Activated T-cell treated with anti-CD3 and anti-CD28 coated beads, Interleukin-2, amount 50 U/mL, for 4 hours (primary cell): ENCODE measurements around the gene HELZ. TPM values are rescaled to one million over a fixed set of nuclear protein-coding genes. Genes with fewer than 3 reads are reported as not detected.
"Not testable (repeated sequence)": the region's sequence is repeated elsewhere in the genome, so short reads cannot be mapped to it uniquely, and the experiment has no call there.

Experiments
- ATAC-seq, 2 donors: fragments of 200-7000 bp; cut with Tn5 transposase; one replicate each; pipeline ENCODE4 v1.10.0; 2021
- DNase-seq: peaks from one replicate; pipeline ENCODE4 v3.0.0-alpha.2; 2020
- H3K27me3 Mint-ChIP-seq: one replicate; pipeline ENCODE4 v1.8.0; 2021; ENCODE audit warnings: low read depth, mixed read lengths
- H3K36me3 Mint-ChIP-seq: one replicate; pipeline ENCODE4 v1.8.0; 2022; ENCODE audit warnings: mixed read lengths; ENCODE audit not compliant: insufficient read depth
- H3K4me1 Mint-ChIP-seq: one replicate; pipeline ENCODE4 v1.8.0; 2021; ENCODE audit warnings: low read depth, mixed read lengths
- H3K4me3 Mint-ChIP-seq: one replicate; pipeline ENCODE4 v1.8.0; 2021; ENCODE audit warnings: mild to moderate bottlenecking, moderate library complexity, mixed read lengths
- H3K9me3 Mint-ChIP-seq: one replicate; pipeline ENCODE4 v1.8.0; 2021; ENCODE audit warnings: mixed read lengths
- total RNA-seq, 3 donors: library from RNA; stranded (reverse); gene quantifications; one replicate each; pipeline ENCODE4 v1.2.1, GENCODE V29; 2021

The HELZ gene
- total RNA-seq, 3 donors from 2014 or later = 41.1 to 47.2 (median 46.6) TPM

- no peak overlapping the region for H3K4me3 Mint-ChIP-seq
- no peak for ATAC-seq
- no peaks in the 10 kb centered on the region for H3K36me3 Mint-ChIP-seq
- H3K9me3 Mint-ChIP-seq = no peaks in the 10 kb centered on the region
- DNase-seq = no peak
- no peaks in the 10 kb centered on the region for H3K27me3 Mint-ChIP-seq
- H3K4me1 Mint-ChIP-seq = peaks cover 17% of the 10 kb centered on the region
Measured at GRCh38 chr17:67253384-67253783, 8.4 kb upstream of the HELZ start.

GRCh38 chr17:67251586-67251985 is 6.6 kb upstream of the HELZ start:
- not testable (repeated sequence) for H3K4me3 Mint-ChIP-seq, H3K27me3 Mint-ChIP-seq, H3K9me3 Mint-ChIP-seq, ATAC-seq, H3K36me3 Mint-ChIP-seq, DNase-seq
- H3K4me1 Mint-ChIP-seq = peaks cover 17% of the 10 kb centered on the region

GRCh38 chr17:67248291-67248690 is 3.3 kb upstream of the HELZ start:
- no peaks in the 10 kb centered on the region for H3K36me3 Mint-ChIP-seq
- peaks cover 24% of the 10 kb centered on the region for H3K4me1 Mint-ChIP-seq
- ATAC-seq = no peak

GRCh38 chr17:67247416-67247900 is 2.5 kb upstream of the HELZ start:
- H3K27me3 Mint-ChIP-seq = no peaks in the 10 kb centered on the region
- no peaks in the 10 kb centered on the region for H3K9me3 Mint-ChIP-seq
- H3K36me3 Mint-ChIP-seq = no peaks in the 10 kb centered on the region
- peaks cover 31% of the 10 kb centered on the region for H3K4me1 Mint-ChIP-seq
- ATAC-seq = no peak
- DNase-seq = no peak
- H3K4me3 Mint-ChIP-seq = peak overlapping the region; percentile 80

More at GRCh38 chr17:67248291-67248690, 3.3 kb upstream of the HELZ start:
- no peaks in the 10 kb centered on the region for H3K9me3 Mint-ChIP-seq
- H3K4me3 Mint-ChIP-seq = no peak overlapping the region
- no peaks in the 10 kb centered on the region for H3K27me3 Mint-ChIP-seq
- no peak for DNase-seq

- DNase-seq = peak; percentile 25
- peak in 1 of 2 donors; percentile 26 for ATAC-seq
- peaks cover 33% of the 10 kb centered on the region for H3K4me1 Mint-ChIP-seq
Measured at GRCh38 chr17:67246653-67247415, 1.8 kb upstream of the HELZ start.

GRCh38 chr17:67246403-67246652 is 1.3 kb upstream of the HELZ start:
- Mint-ChIP-seq H3K36me3 (peaks cover 6% of the 10 kb centered on the region), H3K4me3 (peak overlapping the region; percentile 80), H3K4me1 (peaks cover 39% of the 10 kb centered on the region), H3K9me3 (no peaks in the 10 kb centered on the region), H3K27me3 (no peaks in the 10 kb centered on the region)
- DNase-seq = no peak
- no peak for ATAC-seq

More at GRCh38 chr17:67246653-67247415, 1.8 kb upstream of the HELZ start:
- Mint-ChIP-seq H3K4me3 (peak overlapping the region; percentile 80), H3K27me3 (no peaks in the 10 kb centered on the region), H3K9me3 (no peaks in the 10 kb centered on the region), H3K36me3 (peaks cover 3% of the 10 kb centered on the region)

- Mint-ChIP-seq H3K27me3 (no peaks in the 10 kb centered on the region), H3K36me3 (peaks cover 8% of the 10 kb centered on the region), H3K9me3 (no peaks in the 10 kb centered on the region), H3K4me3 (peak overlapping the region; percentile 82), H3K4me1 (peaks cover 43% of the 10 kb centered on the region)
- peak; percentile 24 for DNase-seq
- peak; percentile 48 to 61 for ATAC-seq
Measured at GRCh38 chr17:67245694-67246402, 852 bp upstream of the HELZ start.

GRCh38 chr17:67244431-67245072 is 444 bp downstream of the HELZ start:
- Mint-ChIP-seq H3K27me3 (no peaks in the 10 kb centered on the region), H3K36me3 (peaks cover 13% of the 10 kb centered on the region), H3K4me3 (peak overlapping the region; percentile 91), H3K9me3 (no peaks in the 10 kb centered on the region), H3K4me1 (peaks cover 56% of the 10 kb centered on the region)
- ATAC-seq (peak; percentile 40 to 56), DNase-seq (no peak)

GRCh38 chr17:67243284-67243683 is 1.7 kb downstream of the HELZ start:
- H3K27me3 Mint-ChIP-seq = no peaks in the 10 kb centered on the region
- peaks cover 62% of the 10 kb centered on the region for H3K4me1 Mint-ChIP-seq
- no peaks in the 10 kb centered on the region for H3K9me3 Mint-ChIP-seq
- H3K4me3 Mint-ChIP-seq = peak overlapping the region; percentile 91
- no peak for DNase-seq
- no peak for ATAC-seq
- H3K36me3 Mint-ChIP-seq = peaks cover 20% of the 10 kb centered on the region

GRCh38 chr17:67241719-67242341 is 3.2 kb downstream of the HELZ start:
- DNase-seq = no peak
- Mint-ChIP-seq H3K4me3 (no peak overlapping the region), H3K27me3 (no peaks in the 10 kb centered on the region), H3K4me1 (peaks cover 54% of the 10 kb centered on the region), H3K9me3 (no peaks in the 10 kb centered on the region), H3K36me3 (peaks cover 21% of the 10 kb centered on the region)
- no peak for ATAC-seq

- DNase-seq = no peak
- Mint-ChIP-seq H3K9me3 (no peaks in the 10 kb centered on the region), H3K4me3 (no peak overlapping the region), H3K36me3 (peaks cover 35% of the 10 kb centered on the region), H3K4me1 (peaks cover 55% of the 10 kb centered on the region), H3K27me3 (no peaks in the 10 kb centered on the region)
- no peak for ATAC-seq
Measured at GRCh38 chr17:67239597-67239996, 5.4 kb downstream of the HELZ start.

- H3K36me3 Mint-ChIP-seq = peaks cover 38% of the 10 kb centered on the region
- H3K9me3 Mint-ChIP-seq = no peaks in the 10 kb centered on the region
- ATAC-seq (no peak), DNase-seq (no peak)
- no peak overlapping the region for H3K4me3 Mint-ChIP-seq
- peaks cover 58% of the 10 kb centered on the region for H3K4me1 Mint-ChIP-seq
- H3K27me3 Mint-ChIP-seq = no peaks in the 10 kb centered on the region
Measured at GRCh38 chr17:67238991-67239390, 6.0 kb downstream of the HELZ start.

- Mint-ChIP-seq H3K36me3 (peaks cover 29% of the 10 kb centered on the region), H3K9me3 (no peaks in the 10 kb centered on the region), H3K4me1 (peaks cover 28% of the 10 kb centered on the region), H3K27me3 (no peaks in the 10 kb centered on the region), H3K4me3 (no peak overlapping the region)
- DNase-seq = no peak
- ATAC-seq = no peak
Measured at GRCh38 chr17:67232441-67232840, 12.6 kb downstream of the HELZ start.
